Keratinocyte (primary cell): ENCODE measurements around the gene TMEM259. TPM values are rescaled to one million over a fixed set of nuclear protein-coding genes. Genes with fewer than 3 reads are reported as not detected.

Experiments
- DNase-seq: peaks from one replicate; pipeline ENCODE4 v3.0.0-alpha.2; 2011; ENCODE audit warnings: low read depth, missing footprints, low spot score
- FAIRE-seq: peaks from 2 replicates; lab custom pipeline; 2011; peaks lifted over from hg19 to GRCh38; lab: Jason Lieb, UNC
- H2AFZ ChIP-seq: 2 replicates; pipeline ENCODE4 v1.6.0; 2012; ENCODE audit warnings: low read length, control low read depth, inconsistent platforms; ENCODE audit not compliant: control insufficient read depth
- H3K27ac ChIP-seq: 2 replicates; pipeline ENCODE4 v1.5.1; 2011; ENCODE audit warnings: low read length; ENCODE audit not compliant: control insufficient read depth, insufficient read depth
- H3K27me3 ChIP-seq: 3 replicates; pipeline ENCODE4 v1.6.0; 2011; ENCODE audit warnings: low read length; ENCODE audit not compliant: control insufficient read depth, insufficient read depth; ENCODE audit errors: extremely low read depth
- H3K36me3 ChIP-seq, 2 experiments: 2 replicates in 1 of 2; 3 replicates in 1 of 2; pipeline ENCODE4 v1.5.1; 2011; ENCODE audit warnings: low read length in 2 of 2, mild to moderate bottlenecking in 1 of 2; ENCODE audit not compliant: control insufficient read depth in 2 of 2, insufficient read depth in 2 of 2; ENCODE audit errors: extremely low read depth in 1 of 2
- H3K4me1 ChIP-seq: 3 replicates; pipeline ENCODE4 v1.5.1; 2011; ENCODE audit warnings: low read length; ENCODE audit not compliant: control insufficient read depth, insufficient read depth; ENCODE audit errors: extremely low read depth
- H3K4me2 ChIP-seq: 3 replicates; pipeline ENCODE4 v1.6.0; 2011; ENCODE audit warnings: low read depth, low read length; ENCODE audit not compliant: control insufficient read depth, insufficient read depth; ENCODE audit errors: extremely low read depth
- H3K4me3 ChIP-seq, 3 experiments: fragments of 200-600 bp in 1 of 3; sonication (generic) in 1 of 3; 2 replicates in 2 of 3; 3 replicates in 1 of 3; pipeline ENCODE4 v1.5.1; 2011 to 2016; ENCODE audit warnings: low read length in 3 of 3, mild to moderate bottlenecking in 3 of 3, control low read depth in 2 of 3, inconsistent platforms in 1 of 3, low read depth in 1 of 3, mixed read lengths in 1 of 3, mixed run types in 1 of 3, moderate library complexity in 1 of 3; ENCODE audit not compliant: control insufficient read depth in 2 of 3, insufficient read depth in 2 of 3; ENCODE audit errors: extremely low read depth in 1 of 3
- H3K79me2 ChIP-seq: 2 replicates; pipeline ENCODE4 v1.6.0; 2012; ENCODE audit warnings: low read length; ENCODE audit not compliant: control insufficient read depth, insufficient read depth
- H3K9ac ChIP-seq: 3 replicates; pipeline ENCODE4 v1.6.0; 2011; ENCODE audit warnings: low read length; ENCODE audit not compliant: control insufficient read depth, insufficient read depth; ENCODE audit errors: extremely low read depth
- H3K9me1 ChIP-seq: 3 replicates; pipeline ENCODE4 v1.6.0; 2011; ENCODE audit warnings: low read length; ENCODE audit not compliant: control insufficient read depth, insufficient read depth; ENCODE audit errors: extremely low read depth
- H3K9me3 ChIP-seq: 2 replicates; pipeline ENCODE4 v1.5.1; 2012; ENCODE audit warnings: low read depth, low read length; ENCODE audit not compliant: control insufficient read depth
- H4K20me1 ChIP-seq: 3 replicates; pipeline ENCODE4 v1.6.0; 2011; ENCODE audit warnings: low read length; ENCODE audit not compliant: control insufficient read depth, insufficient read depth; ENCODE audit errors: extremely low read depth
- EZH2 ChIP-seq: IDR thresholded peaks from one replicate; pipeline ENCODE4 v1.6.1; 2012; ENCODE audit warnings: inconsistent platforms, mild to moderate bottlenecking, low read length, moderate library complexity
- dilution Hi-C: fragments of 300-500 bp; cut with MboI; formaldehyde crosslinking; loops from one replicate; pipeline ENCODE4 v1.7.0; 2020; ENCODE audit warnings: low sequenced_read_pairs; ENCODE audit not compliant: extremely low pct_ligation_motif_present
- polyA plus RNA-seq, 5 experiments: library from polyadenylated mRNA; depleted of rRNA in 3 of 5; stranded (reverse) in 3 of 5; stranded (forward) in 1 of 5; unstranded in 1 of 5; fragments of >200 nt; gene quantifications; 1 replicate in 1 of 5; 2 replicates in 3 of 5; 3 replicates in 1 of 5; pipeline versions ENCODE4 v1.2.1 to v1.2.3, GENCODE V29; 2011 to 2012; ENCODE audit warnings: missing spikeins in 2 of 5, low read depth in 1 of 5, low replicate concordance in 1 of 5
- TF ChIP-seq, protein P1 (sequence below), 3 experiments: IDR thresholded peaks in 1 of 3; conservative IDR thresholded peaks in 1 of 3; optimal IDR thresholded peaks in 1 of 3; 2 replicates in 2 of 3; 3 replicates in 1 of 3; pipeline versions ENCODE3 to v1.5.1; 2011; ENCODE audit warnings: low read length in 3 of 3, mild to moderate bottlenecking in 3 of 3, moderate library complexity in 2 of 3, control low read depth in 1 of 3, inconsistent platforms in 1 of 3; ENCODE audit not compliant: insufficient read depth in 2 of 3; ENCODE audit errors: extremely low read depth in 1 of 3

The TMEM259 gene
- polyA plus RNA-seq, 1 donor (not counting 4 experiments of a cell fraction or from before 2014, with no cell fraction given): 61.5 TPM

DNA sequence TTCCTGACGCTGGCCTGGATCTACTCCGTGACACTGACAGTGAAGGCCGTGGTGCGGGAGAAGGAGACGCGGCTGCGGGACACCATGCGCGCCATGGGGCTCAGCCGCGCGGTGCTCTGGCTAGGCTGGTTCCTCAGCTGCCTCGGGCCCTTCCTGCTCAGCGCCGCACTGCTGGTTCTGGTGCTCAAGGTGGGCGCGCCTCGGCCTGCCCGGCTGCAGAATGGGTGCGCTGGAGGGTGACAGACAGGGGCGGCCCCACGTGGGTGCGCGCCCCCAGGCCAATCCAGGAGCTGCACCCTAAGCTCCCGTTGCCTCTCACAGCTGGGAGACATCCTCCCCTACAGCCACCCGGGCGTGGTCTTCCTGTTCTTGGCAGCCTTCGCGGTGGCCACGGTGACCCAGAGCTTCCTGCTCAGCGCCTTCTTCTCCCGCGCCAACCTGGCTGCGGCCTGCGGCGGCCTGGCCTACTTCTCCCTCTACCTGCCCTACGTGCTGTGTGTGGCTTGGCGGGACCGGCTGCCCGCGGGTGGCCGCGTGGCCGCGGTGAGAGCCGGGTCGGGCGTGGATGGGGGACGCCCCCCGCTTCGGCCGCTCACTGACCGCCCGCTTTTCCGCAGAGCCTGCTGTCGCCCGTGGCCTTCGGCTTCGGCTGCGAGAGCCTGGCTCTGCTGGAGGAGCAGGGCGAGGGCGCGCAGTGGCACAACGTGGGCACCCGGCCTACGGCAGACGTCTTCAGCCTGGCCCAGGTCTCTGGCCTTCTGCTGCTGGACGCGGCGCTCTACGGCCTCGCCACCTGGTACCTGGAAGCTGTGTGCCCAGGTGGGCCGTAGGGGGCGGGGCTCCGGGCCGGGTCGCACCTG is 26.1 kb upstream of the TMEM259 start:
- Histone ChIP-seq H3K9ac (no peak overlapping the region), H2AFZ (no peak overlapping the region), H3K4me2 (no peak overlapping the region), H4K20me1 (no peaks in the 10 kb centered on the region), H3K79me2 (no peaks in the 10 kb centered on the region), H3K9me3 (no peaks in the 10 kb centered on the region), H3K4me3 (no peak overlapping the region), H3K4me1 (peaks cover 11% of the 10 kb centered on the region), H3K27ac (no peak overlapping the region), H3K36me3 (peaks cover 0 to 9% of the 10 kb centered on the region in 2 experiments), H3K27me3 (no peaks in the 10 kb centered on the region), H3K9me1 (no peaks in the 10 kb centered on the region)
- dilution Hi-C loops: no loop called here
- TF ChIP-seq, protein P1, sequence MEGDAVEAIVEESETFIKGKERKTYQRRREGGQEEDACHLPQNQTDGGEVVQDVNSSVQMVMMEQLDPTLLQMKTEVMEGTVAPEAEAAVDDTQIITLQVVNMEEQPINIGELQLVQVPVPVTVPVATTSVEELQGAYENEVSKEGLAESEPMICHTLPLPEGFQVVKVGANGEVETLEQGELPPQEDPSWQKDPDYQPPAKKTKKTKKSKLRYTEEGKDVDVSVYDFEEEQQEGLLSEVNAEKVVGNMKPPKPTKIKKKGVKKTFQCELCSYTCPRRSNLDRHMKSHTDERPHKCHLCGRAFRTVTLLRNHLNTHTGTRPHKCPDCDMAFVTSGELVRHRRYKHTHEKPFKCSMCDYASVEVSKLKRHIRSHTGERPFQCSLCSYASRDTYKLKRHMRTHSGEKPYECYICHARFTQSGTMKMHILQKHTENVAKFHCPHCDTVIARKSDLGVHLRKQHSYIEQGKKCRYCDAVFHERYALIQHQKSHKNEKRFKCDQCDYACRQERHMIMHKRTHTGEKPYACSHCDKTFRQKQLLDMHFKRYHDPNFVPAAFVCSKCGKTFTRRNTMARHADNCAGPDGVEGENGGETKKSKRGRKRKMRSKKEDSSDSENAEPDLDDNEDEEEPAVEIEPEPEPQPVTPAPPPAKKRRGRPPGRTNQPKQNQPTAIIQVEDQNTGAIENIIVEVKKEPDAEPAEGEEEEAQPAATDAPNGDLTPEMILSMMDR (optimal IDR thresholded peaks at IDR 0.05 in 1 of 3, IDR thresholded peaks at IDR 0.05 in 1 of 3, conservative IDR thresholded peaks at IDR 0.05 in 1 of 3; ENCODE audit: extremely low read depth in 1 of 3, insufficient read depth in 2 of 3, low read length in 3 of 3): no peak
- TF ChIP-seq EZH2: no peak
- no peak for FAIRE-seq
- DNase-seq: no peak

DNA sequence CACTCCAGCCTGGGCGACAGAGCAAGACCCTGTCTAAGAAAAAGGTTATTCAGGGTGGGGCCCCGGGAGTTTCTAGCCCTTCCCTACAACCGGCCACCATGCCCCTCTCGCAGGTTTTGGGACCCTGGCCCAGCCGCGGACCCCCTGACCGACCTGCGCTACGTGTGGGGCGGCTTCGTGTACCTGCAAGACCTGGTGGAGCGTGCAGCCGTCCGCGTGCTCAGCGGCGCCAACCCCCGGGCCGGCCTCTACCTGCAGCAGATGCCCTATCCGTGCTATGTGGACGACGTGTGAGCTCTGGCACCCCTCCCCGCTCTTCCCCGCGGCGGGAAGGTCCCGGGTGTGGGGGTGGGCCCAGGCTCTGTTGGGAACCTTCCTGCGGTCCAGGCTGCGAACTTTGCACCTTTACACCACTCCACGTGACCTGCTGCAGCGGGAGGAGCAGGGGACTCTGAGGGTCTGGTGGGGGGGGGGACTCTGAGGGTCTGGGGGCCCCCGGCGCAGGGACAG is 25.2 kb upstream of the TMEM259 start:
- no peak overlapping the region for H3K27ac ChIP-seq
- no peak overlapping the region for H3K4me2 ChIP-seq
- H3K9ac ChIP-seq: no peak overlapping the region
- H3K4me1 ChIP-seq: peaks cover 11% of the 10 kb centered on the region
- no peaks in the 10 kb centered on the region for H3K79me2 ChIP-seq
- H4K20me1 ChIP-seq: no peaks in the 10 kb centered on the region
- no peak for DNase-seq
- no peak overlapping the region for H2AFZ ChIP-seq
- FAIRE-seq: no peak
- H3K36me3 ChIP-seq: peaks cover 0 to 9% of the 10 kb centered on the region in 2 experiments
- no peaks in the 10 kb centered on the region for H3K9me1 ChIP-seq
- dilution Hi-C loops: no loop called here
- no peak overlapping the region for H3K4me3 ChIP-seq
- H3K9me3 ChIP-seq: no peaks in the 10 kb centered on the region
- no peaks in the 10 kb centered on the region for H3K27me3 ChIP-seq
- no peak for TF ChIP-seq EZH2
- TF ChIP-seq, protein P1 (optimal IDR thresholded peaks at IDR 0.05 in 1 of 3, IDR thresholded peaks at IDR 0.05 in 1 of 3, conservative IDR thresholded peaks at IDR 0.05 in 1 of 3; ENCODE audit: extremely low read depth in 1 of 3, insufficient read depth in 2 of 3, low read length in 3 of 3): no peak
